K562 (cell line): ENCODE data around the gene AKAP10. TPM values are rescaled to one million over a fixed set of nuclear protein-coding genes. Genes with fewer than 3 reads are reported as not detected.

Source experiments
- ATAC-seq: fragments of 200-7000 bp; cut with Tn5 transposase; 3 replicates; pipeline ENCODE4 v1.9.1; 2020; ENCODE audit warnings: moderate library complexity
- BruUV-seq: library from RNA; stranded (reverse); fragments of 400-500 nt; replicated peaks from 2 replicates; lab custom pipeline; 2021; lab: Mats Ljungman, UMichigan
- CTCF ChIA-PET: fragments of 300-600 bp; formaldehyde crosslinking; extraction: SDS; loops from one replicate; lab custom pipeline; 2021; ENCODE audit warnings: low intra/inter-chr PET ratio; lab: Yijun Ruan, JAX
- POLR2A ChIA-PET: fragments of 300-600, 350-650 bp; sonication (Branson Sonifier 250); formaldehyde crosslinking; extraction: SDS; loops from one replicate; lab custom pipeline; 2021; ENCODE audit warnings: antibody characterized with exemption, inconsistent platforms; lab: Yijun Ruan, JAX
- DNase-seq, 4 experiments: peaks; one replicate each; pipeline versions ENCODE4 v3.0.0 to v3.0.0-alpha.2; 2011 to 2018; ENCODE audit warnings: low spot score in 3 of 4, mixed read lengths in 3 of 4; ENCODE audit errors: extremely low read depth in 1 of 4
- FAIRE-seq: peaks from 2 replicates; lab custom pipeline; 2011; peaks lifted over from hg19 to GRCh38; lab: Jason Lieb, UNC
- H2AFZ ChIP-seq: 2 replicates; pipeline ENCODE4 v1.6.0; 2011; ENCODE audit warnings: low read depth, low read length, control low read depth, inconsistent platforms
- H3K27ac ChIP-seq: fragments of 200-600 bp; 3 replicates; pipeline ENCODE4 v1.8.0; 2011; ENCODE audit warnings: low read depth, mild to moderate bottlenecking, control low read depth, inconsistent platforms, low read length, moderate library complexity, mixed read lengths; ENCODE audit errors: extremely low read depth
- H3K27me3 ChIP-seq, 2 experiments: fragments of 300-600 bp in 1 of 2; 2 replicates in 1 of 2; 3 replicates in 1 of 2; pipeline versions ENCODE4 v1.6.0 to v1.8.0; 2011; ENCODE audit warnings: inconsistent platforms in 2 of 2, low read length in 2 of 2, mild to moderate bottlenecking in 1 of 2, mixed read lengths in 1 of 2, moderate library complexity in 1 of 2; ENCODE audit not compliant: control insufficient read depth in 2 of 2, insufficient read depth in 2 of 2
- H3K36me3 ChIP-seq: fragments of 300-600 bp; 3 replicates; pipeline ENCODE4 v1.8.0; 2011; ENCODE audit warnings: mild to moderate bottlenecking, low read length, inconsistent platforms; ENCODE audit not compliant: control insufficient read depth, insufficient read depth
- H3K4me1 ChIP-seq, 2 experiments: fragments of 200-600 bp in 1 of 2; replicated peaks in 1 of 2; 2 replicates in 1 of 2; 3 replicates in 1 of 2; pipeline versions ENCODE4 v1.5.1 to v1.8.0; 2011; ENCODE audit warnings: inconsistent platforms in 2 of 2, low read length in 2 of 2, mild to moderate bottlenecking in 1 of 2, mixed read lengths in 1 of 2, moderate library complexity in 1 of 2; ENCODE audit not compliant: control insufficient read depth in 2 of 2, insufficient read depth in 2 of 2
- H3K4me2 ChIP-seq: 2 replicates; pipeline ENCODE4 v1.6.1; 2011; ENCODE audit warnings: low read length, control low read depth, inconsistent platforms, mixed read lengths; ENCODE audit not compliant: insufficient read depth
- H3K4me3 ChIP-seq: fragments of 200-600 bp; sonication (generic), shearing (Covaris generic); 2 replicates; pipeline ENCODE4 v1.5.1; 2016; ENCODE audit warnings: control low read depth, inconsistent platforms
- H3K79me2 ChIP-seq: fragments of 200-600 bp; 3 replicates; pipeline ENCODE4 v1.8.0; 2011; ENCODE audit warnings: low read length, inconsistent platforms; ENCODE audit not compliant: control insufficient read depth, insufficient read depth
- H3K9ac ChIP-seq, 2 experiments: 2 replicates each; pipeline versions ENCODE4 v1.6.0 to v1.6.1; 2011; ENCODE audit warnings: low read depth in 2 of 2, low read length in 2 of 2, control low read depth in 1 of 2, inconsistent platforms in 1 of 2, mild to moderate bottlenecking in 1 of 2, mixed read lengths in 1 of 2; ENCODE audit not compliant: insufficient read depth in 1 of 2
- H3K9me1 ChIP-seq: one replicate; pipeline ENCODE4 v1.6.0; 2011; ENCODE audit warnings: inconsistent platforms, mild to moderate bottlenecking, low read length, moderate library complexity; ENCODE audit not compliant: control insufficient read depth, insufficient read depth
- H3K9me3 ChIP-seq: replicated peaks from 2 replicates; pipeline ENCODE4 v1.5.1; 2011; ENCODE audit warnings: low read depth, low read length, inconsistent platforms; ENCODE audit not compliant: control insufficient read depth, insufficient read depth
- H4K20me1 ChIP-seq: replicated peaks from 2 replicates; pipeline ENCODE4 v1.6.1; 2011; ENCODE audit warnings: low read length, inconsistent platforms, mixed read lengths; ENCODE audit not compliant: control insufficient read depth, insufficient read depth
- BDP1 ChIP-seq: IDR thresholded peaks from 3 replicates; pipeline ENCODE4 v1.6.1; 2011; ENCODE audit not compliant: insufficient read length, insufficient read depth
- BRCA1 ChIP-seq, 2 experiments: fragments of 450-650 bp in 1 of 2; sonication (generic) in 1 of 2; formaldehyde crosslinking in 1 of 2; IDR thresholded peaks; 2 replicates each; pipeline versions ENCODE4 v1.5.0 to v1.6.1; 2017 to 2020; ENCODE audit warnings: mild to moderate bottlenecking in 1 of 2, missing genetic modification reagents in 1 of 2
- CBX2 ChIP-seq: fragments of 200-600 bp; sonication (generic); IDR thresholded peaks from one replicate; pipeline ENCODE4 v1.6.1; 2012; ENCODE audit warnings: mild to moderate bottlenecking, low read length, inconsistent platforms; ENCODE audit not compliant: insufficient read depth, poor library complexity, severe bottlenecking
- GATA2 ChIP-seq: sonication (generic); formaldehyde crosslinking; IDR thresholded peaks from 2 replicates; pipeline ENCODE4 v1.4.0; 2020; ENCODE audit warnings: mild to moderate bottlenecking, missing genetic modification reagents
- HMG20B ChIP-seq: fragments of 250-450 bp; sonication (Bioruptor Pico); IDR thresholded peaks from 2 replicates; pipeline ENCODE4 v1.5.0; 2021; ENCODE audit warnings: mild to moderate bottlenecking
- HNRNPH1 ChIP-seq: fragments of 200-400 bp; formaldehyde crosslinking; optimal IDR thresholded peaks from 2 replicates; pipeline ENCODE3; 2017; ENCODE audit warnings: low read depth, mild to moderate bottlenecking, low read length, moderate library complexity
- KDM4B ChIP-seq, 2 experiments: fragments of 450-650 bp in 1 of 2; sonication (generic) in 1 of 2; IDR thresholded peaks; 2 replicates each; pipeline ENCODE4 v1.6.1; 2016 to 2017; ENCODE audit warnings: borderline replicate concordance in 2 of 2, antibody characterized with exemption in 1 of 2, low read depth in 1 of 2, mild to moderate bottlenecking in 1 of 2
- MECOM ChIP-seq: fragments of 250-450 bp; sonication (Bioruptor Pico); IDR thresholded peaks from 2 replicates; pipeline ENCODE4 v1.8.0; 2022; ENCODE audit warnings: inconsistent platforms
- MYNN ChIP-seq, 2 experiments: sonication (generic); formaldehyde crosslinking in 1 of 2; IDR thresholded peaks; 2 replicates each; pipeline versions ENCODE4 v1.5.0 to v1.6.1; 2016 to 2020; ENCODE audit warnings: antibody characterized with exemption in 1 of 2, missing genetic modification reagents in 1 of 2
- NFYB ChIP-seq: IDR thresholded peaks from 2 replicates; pipeline ENCODE4 v1.6.1; 2011; ENCODE audit warnings: mild to moderate bottlenecking, moderate library complexity; ENCODE audit not compliant: insufficient read length; ENCODE audit errors: extremely low read depth
- NONO ChIP-seq, 2 experiments: fragments of 200-400 bp in 1 of 2; fragments of 450-650 bp in 1 of 2; formaldehyde crosslinking in 1 of 2; IDR thresholded peaks; 2 replicates each; pipeline ENCODE4 v1.6.1; 2017; ENCODE audit warnings: low read depth in 2 of 2, mild to moderate bottlenecking in 2 of 2, moderate library complexity in 2 of 2, low read length in 1 of 2
- SIN3A ChIP-seq, 2 experiments: fragments of 150-350 bp in 1 of 2; IDR thresholded peaks; 2 replicates each; pipeline ENCODE4 v1.6.1; 2011 to 2016; ENCODE audit warnings: borderline replicate concordance in 2 of 2, low read depth in 2 of 2, low read length in 2 of 2, mild to moderate bottlenecking in 2 of 2, moderate library complexity in 2 of 2; ENCODE audit not compliant: control insufficient read depth in 1 of 2
- SMARCB1 ChIP-seq: IDR thresholded peaks from 2 replicates; pipeline ENCODE4 v1.6.1; 2011; ENCODE audit warnings: improper control_type of control experiment, low read depth; ENCODE audit not compliant: insufficient read length
- SMARCE1 ChIP-seq: fragments of 450-650 bp; IDR thresholded peaks from 2 replicates; pipeline ENCODE4 v1.7.1; 2016; ENCODE audit warnings: mild to moderate bottlenecking
- ZBTB1 ChIP-seq: sonication (generic); formaldehyde crosslinking; IDR thresholded peaks from 2 replicates; pipeline ENCODE4 v1.8.1; 2023; ENCODE audit warnings: missing genetic modification reagents, low read depth, mild to moderate bottlenecking, borderline replicate concordance
- ZNF444 ChIP-seq: fragments of 250-450 bp; sonication (Bioruptor Pico); IDR thresholded peaks from 2 replicates; pipeline ENCODE4 v1.4.0; 2020; ENCODE audit warnings: mild to moderate bottlenecking, moderate library complexity
- WGBS: fragments of 100-300 bp; shearing (Covaris generic); methylation state at CpG from one replicate; pipeline ENCODE4 v1.1.6; 2016; ENCODE audit warnings: low coverage, mixed read lengths; ENCODE audit not compliant: insufficient coverage; ENCODE audit errors: missing lambda C conversion rate; 5-methylcytosine and 5-hydroxymethylcytosine counted together
- in situ Hi-C: fragments of 300-500 bp; cut with MboI; formaldehyde crosslinking; loops from 4 replicates; pipeline ENCODE4 v1.15.0; 2018; ENCODE audit warnings: inconsistent platforms, mixed read lengths
- intact Hi-C: fragments of 100-400 bp; cut with micrococcal nuclease; formaldehyde crosslinking; loops from 2 replicates; pipeline ENCODE4 v1.14.2; 2022
- polyA plus RNA-seq, 8 experiments: library from polyadenylated mRNA; depleted of rRNA in 4 of 8; stranded (reverse) in 5 of 8; unstranded in 3 of 8; fragments of >200 nt; fragmentation: Nextera tagmentation in 2 of 8; fragmentation: Illumina TruSeq in 1 of 8; extraction: Ambion mirVana in 2 of 8; extraction: Trizol in 1 of 8; gene quantifications; 2 replicates each; pipeline versions ENCODE4 v1.2.1 to v1.2.3, GENCODE V29; 2011 to 2014; ENCODE audit warnings: inconsistent platforms in 1 of 8, missing spikeins in 1 of 8
- total RNA-seq, 7 experiments: library from RNA; depleted of rRNA in 6 of 7; stranded (reverse); fragments of >200 nt in 6 of 7; fragmentation: Illumina TruSeq in 2 of 7; extraction: Trizol in 2 of 7; gene quantifications; 2 replicates each; pipeline versions ENCODE4 v1.2.1 to v1.2.3, GENCODE V29; 2011 to 2021; ENCODE audit warnings: low replicate concordance in 1 of 7
- TF ChIP-seq, protein P1 (sequence below), 2 experiments: fragments of 450-650 bp; IDR thresholded peaks; 2 replicates each; pipeline ENCODE4 v1.6.1; 2018; ENCODE audit warnings: mild to moderate bottlenecking in 2 of 2, low read depth in 1 of 2; ENCODE audit not compliant: partially characterized antibody in 2 of 2

The AKAP10 gene
- total and polyA plus RNA-seq, 9 of the 15 experiments (the other 6 are each of a cell fraction or from before 2014, with no cell fraction given) = 4.0 to 20.3 (median 8.2) TPM

DNA sequence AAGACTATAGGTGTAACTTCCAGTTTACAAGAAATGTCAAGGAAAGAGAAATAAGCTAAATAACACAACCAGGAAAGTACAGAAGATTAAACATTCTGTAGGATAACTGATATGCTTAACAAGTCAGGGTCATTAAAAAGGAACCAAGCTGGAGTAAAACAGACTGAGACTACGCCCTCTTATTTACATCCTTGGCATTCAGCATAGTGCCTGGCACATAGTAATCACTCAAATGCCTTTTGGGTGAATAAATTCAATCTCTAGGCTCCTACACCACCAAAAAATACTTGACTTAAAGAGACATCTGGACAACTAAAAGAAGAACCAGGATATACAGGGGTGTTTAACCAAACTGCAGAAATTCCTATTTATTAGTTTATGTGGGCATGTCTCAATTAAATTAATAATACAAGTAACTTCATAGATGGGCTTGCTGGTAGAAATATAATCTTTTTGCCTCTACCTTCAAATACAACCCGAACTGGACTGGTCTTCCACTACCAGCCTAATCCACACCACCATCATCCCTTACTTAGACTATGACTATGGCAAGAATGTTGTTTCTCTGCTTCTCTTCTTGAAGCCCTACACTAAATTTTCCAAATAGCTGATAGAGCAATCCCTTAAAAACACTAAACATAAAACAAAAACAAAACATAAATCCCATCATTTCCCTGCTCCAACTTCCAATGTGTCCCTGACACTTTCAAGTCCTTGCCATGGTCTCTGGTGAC, 62.2 kb downstream of the AKAP10 start:
- FAIRE-seq = no peak
- POLR2A ChIA-PET = no interaction called here
- no peaks in the 10 kb centered on the region for H3K79me2 ChIP-seq
- whole genome bisulfite sequencing = 80% methylated on average over 2 of the region's 2 CpGs
- intact Hi-C loops = no loop called here
- H4K20me1 ChIP-seq = no peaks in the 10 kb centered on the region
- no peak overlapping the region for H3K9ac ChIP-seq
- H2AFZ ChIP-seq = no peak overlapping the region
- H3K27ac ChIP-seq = no peak overlapping the region
- H3K9me3 ChIP-seq = no peaks in the 10 kb centered on the region
- H3K4me1 ChIP-seq = no peaks in the 10 kb centered on the region
- CTCF ChIA-PET = no interaction called here
- no peaks in the 10 kb centered on the region for H3K9me1 ChIP-seq
- BruUV-seq = no TSS peak
- no peak overlapping the region for H3K4me3 ChIP-seq
- no peak overlapping the region for H3K4me2 ChIP-seq
- H3K36me3 ChIP-seq = peaks cover 54% of the 10 kb centered on the region; the same call in 2 of the 3 replicates
- H3K27me3 ChIP-seq = no peaks in the 10 kb centered on the region
- in situ Hi-C loops = no loop called here
- DNase-seq = no peak
- no peak for ATAC-seq
- TF ChIP-seq SMARCE1 (no peak), NFYB (no peak), KDM4B (IDR thresholded peaks at IDR 0.05; ENCODE audit: borderline replicate concordance in 2 of 2, low read depth in 1 of 2) (no peak), MYNN (IDR thresholded peaks at IDR 0.05) (no peak), MYNN (CRISPR knock-in tag; IDR thresholded peaks at IDR 0.05) (no peak), SIN3A (IDR thresholded peaks at IDR 0.05; ENCODE audit: borderline replicate concordance in 2 of 2, control insufficient read depth in 1 of 2, low read depth in 2 of 2, low read length in 2 of 2) (no peak), SMARCB1 (no peak), HNRNPH1 (no peak), BDP1 (no peak), MECOM (CRISPR knock-in tag) (no peak), HMG20B (CRISPR knock-in tag) (no peak), CBX2 (no peak), NONO (IDR thresholded peaks at IDR 0.05; ENCODE audit: low read depth in 2 of 2, low read length in 1 of 2) (no peak), ZBTB1 (CRISPR knock-in tag) (no peak), BRCA1 (IDR thresholded peaks at IDR 0.05) (no peak), BRCA1 (CRISPR knock-in tag; IDR thresholded peaks at IDR 0.05) (no peak), GATA2 (CRISPR knock-in tag) (no peak), ZNF444 (CRISPR knock-in tag) (no peak)
- TF ChIP-seq, protein P1, sequence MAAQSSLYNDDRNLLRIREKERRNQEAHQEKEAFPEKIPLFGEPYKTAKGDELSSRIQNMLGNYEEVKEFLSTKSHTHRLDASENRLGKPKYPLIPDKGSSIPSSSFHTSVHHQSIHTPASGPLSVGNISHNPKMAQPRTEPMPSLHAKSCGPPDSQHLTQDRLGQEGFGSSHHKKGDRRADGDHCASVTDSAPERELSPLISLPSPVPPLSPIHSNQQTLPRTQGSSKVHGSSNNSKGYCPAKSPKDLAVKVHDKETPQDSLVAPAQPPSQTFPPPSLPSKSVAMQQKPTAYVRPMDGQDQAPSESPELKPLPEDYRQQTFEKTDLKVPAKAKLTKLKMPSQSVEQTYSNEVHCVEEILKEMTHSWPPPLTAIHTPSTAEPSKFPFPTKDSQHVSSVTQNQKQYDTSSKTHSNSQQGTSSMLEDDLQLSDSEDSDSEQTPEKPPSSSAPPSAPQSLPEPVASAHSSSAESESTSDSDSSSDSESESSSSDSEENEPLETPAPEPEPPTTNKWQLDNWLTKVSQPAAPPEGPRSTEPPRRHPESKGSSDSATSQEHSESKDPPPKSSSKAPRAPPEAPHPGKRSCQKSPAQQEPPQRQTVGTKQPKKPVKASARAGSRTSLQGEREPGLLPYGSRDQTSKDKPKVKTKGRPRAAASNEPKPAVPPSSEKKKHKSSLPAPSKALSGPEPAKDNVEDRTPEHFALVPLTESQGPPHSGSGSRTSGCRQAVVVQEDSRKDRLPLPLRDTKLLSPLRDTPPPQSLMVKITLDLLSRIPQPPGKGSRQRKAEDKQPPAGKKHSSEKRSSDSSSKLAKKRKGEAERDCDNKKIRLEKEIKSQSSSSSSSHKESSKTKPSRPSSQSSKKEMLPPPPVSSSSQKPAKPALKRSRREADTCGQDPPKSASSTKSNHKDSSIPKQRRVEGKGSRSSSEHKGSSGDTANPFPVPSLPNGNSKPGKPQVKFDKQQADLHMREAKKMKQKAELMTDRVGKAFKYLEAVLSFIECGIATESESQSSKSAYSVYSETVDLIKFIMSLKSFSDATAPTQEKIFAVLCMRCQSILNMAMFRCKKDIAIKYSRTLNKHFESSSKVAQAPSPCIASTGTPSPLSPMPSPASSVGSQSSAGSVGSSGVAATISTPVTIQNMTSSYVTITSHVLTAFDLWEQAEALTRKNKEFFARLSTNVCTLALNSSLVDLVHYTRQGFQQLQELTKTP (IDR thresholded peaks at IDR 0.05; ENCODE audit: low read depth in 1 of 2, partially characterized antibody in 2 of 2) = no peak
